Fibroblast of pulmonary artery (primary cell): Measurements from ENCODE around the gene FILIP1L.

Source experiments
- DNase-seq: peaks from one replicate; pipeline ENCODE4 v3.0.0-alpha.2; 2010; ENCODE audit warnings: low read depth
- H3K4me3 ChIP-seq: replicated peaks from 2 replicates; pipeline ENCODE4 v1.5.1; 2011; ENCODE audit warnings: low read depth, mild to moderate bottlenecking, control low read depth, low read length, moderate library complexity
- TF ChIP-seq, protein P1 (sequence below): IDR thresholded peaks from 2 replicates; pipeline ENCODE4 v1.5.1; 2011; ENCODE audit warnings: mild to moderate bottlenecking, control low read depth, low read length, inconsistent platforms; ENCODE audit errors: missing control alignments

The FILIP1L gene

DNA sequence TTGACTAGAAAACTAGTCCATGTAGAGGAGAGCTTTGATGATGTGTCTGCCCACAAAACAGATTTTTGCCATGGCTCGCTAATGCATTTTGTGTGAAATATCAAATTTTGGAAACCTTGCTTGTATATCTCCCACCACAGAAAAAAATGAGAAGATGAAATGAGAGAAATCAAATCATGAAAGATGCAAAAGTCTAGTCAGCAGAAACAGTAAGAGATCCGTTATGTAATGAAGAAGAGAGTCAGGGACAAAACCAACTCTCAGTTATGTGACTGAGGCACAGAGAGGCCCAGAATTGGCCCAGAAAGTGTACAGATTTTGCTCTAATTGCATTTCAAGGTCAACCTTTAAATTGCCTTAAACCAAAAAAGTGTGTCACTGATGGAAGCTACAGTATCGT lies 107.0 kb downstream of the FILIP1L start:
- TF ChIP-seq, protein P1, sequence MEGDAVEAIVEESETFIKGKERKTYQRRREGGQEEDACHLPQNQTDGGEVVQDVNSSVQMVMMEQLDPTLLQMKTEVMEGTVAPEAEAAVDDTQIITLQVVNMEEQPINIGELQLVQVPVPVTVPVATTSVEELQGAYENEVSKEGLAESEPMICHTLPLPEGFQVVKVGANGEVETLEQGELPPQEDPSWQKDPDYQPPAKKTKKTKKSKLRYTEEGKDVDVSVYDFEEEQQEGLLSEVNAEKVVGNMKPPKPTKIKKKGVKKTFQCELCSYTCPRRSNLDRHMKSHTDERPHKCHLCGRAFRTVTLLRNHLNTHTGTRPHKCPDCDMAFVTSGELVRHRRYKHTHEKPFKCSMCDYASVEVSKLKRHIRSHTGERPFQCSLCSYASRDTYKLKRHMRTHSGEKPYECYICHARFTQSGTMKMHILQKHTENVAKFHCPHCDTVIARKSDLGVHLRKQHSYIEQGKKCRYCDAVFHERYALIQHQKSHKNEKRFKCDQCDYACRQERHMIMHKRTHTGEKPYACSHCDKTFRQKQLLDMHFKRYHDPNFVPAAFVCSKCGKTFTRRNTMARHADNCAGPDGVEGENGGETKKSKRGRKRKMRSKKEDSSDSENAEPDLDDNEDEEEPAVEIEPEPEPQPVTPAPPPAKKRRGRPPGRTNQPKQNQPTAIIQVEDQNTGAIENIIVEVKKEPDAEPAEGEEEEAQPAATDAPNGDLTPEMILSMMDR = no peak
- no peak overlapping the region for H3K4me3 ChIP-seq
- no peak for DNase-seq

DNA sequence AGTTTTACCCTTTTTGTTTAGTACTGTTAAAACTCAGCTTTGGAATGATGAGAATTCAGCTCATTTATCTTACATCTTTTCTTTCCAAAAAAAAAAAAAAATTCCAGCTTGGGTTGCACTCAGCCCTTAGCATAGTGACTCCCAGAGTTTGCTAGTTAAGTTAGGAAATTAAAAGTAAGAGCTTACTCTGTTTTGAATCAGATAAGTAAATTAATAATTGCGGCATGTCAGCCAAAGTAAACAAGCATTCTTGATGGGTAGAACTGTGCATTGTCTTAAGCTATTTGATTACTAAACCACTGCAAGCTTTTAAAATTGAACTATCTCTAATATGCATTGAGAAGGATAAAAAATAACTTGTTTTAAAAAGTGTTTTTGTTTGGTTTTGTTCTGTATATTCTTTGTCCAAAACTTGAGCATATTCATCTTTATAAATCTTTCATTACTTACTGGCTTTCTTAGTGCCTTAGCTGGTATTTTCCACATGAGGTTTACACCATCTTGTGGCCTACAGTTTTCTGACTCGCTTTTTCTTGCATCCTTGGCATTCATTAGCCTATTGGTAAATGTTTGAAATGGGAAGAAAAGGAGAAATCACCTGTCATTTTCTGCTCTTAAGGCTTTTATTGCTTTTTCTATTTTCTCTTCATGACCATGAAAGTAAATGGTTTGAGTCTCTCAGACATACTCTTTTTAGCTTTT lies 107.6 kb downstream of the FILIP1L start:
- peak; percentile 63 for DNase-seq
- H3K4me3 ChIP-seq = no peak overlapping the region
- TF ChIP-seq, protein P1 = peak; percentile 25

GRCh38 chr3:100005665-100006393 lies 108.5 kb downstream of the FILIP1L start:
- TF ChIP-seq, protein P1 = no peak
- H3K4me3 ChIP-seq = no peak overlapping the region
- DNase-seq = peak; percentile 52

GRCh38 chr3:100004931-100005330 lies 109.4 kb downstream of the FILIP1L start:
- H3K4me3 ChIP-seq = no peak overlapping the region
- peak; percentile 61 for DNase-seq
- TF ChIP-seq, protein P1 = no peak

GRCh38 chr3:100003609-100004503 lies 110.4 kb downstream of the FILIP1L start:
- DNase-seq = no peak
- no peak overlapping the region for H3K4me3 ChIP-seq
- TF ChIP-seq, protein P1 = no peak

- DNase-seq = peak; percentile 87
- H3K4me3 ChIP-seq = no peak overlapping the region
- TF ChIP-seq, protein P1 = no peak
These were observed 111.5 kb downstream of the FILIP1L start for GRCh38 chr3:100002599-100003350.
